Left ventricle myocardium superior (tissue), 1 donor: Measurements from ENCODE around the gene PSD2. TPM values are rescaled to one million over a fixed set of nuclear protein-coding genes. Genes with fewer than 3 reads are reported as not detected.
A peak's percentile ranks its signal among the peaks of the same experiment; 100 is the strongest.

ENCODE experiments used
- ATAC-seq: fragments of 200-7000 bp; cut with Tn5 transposase; one replicate; pipeline ENCODE4 v1.9.1; 2020; ENCODE audit warnings: mild to moderate bottlenecking, moderate library complexity
- DNase-seq: peaks from one replicate; pipeline ENCODE4 v3.0.0-alpha.2; 2020
- intact Hi-C: fragments of 100-400 bp; cut with micrococcal nuclease; formaldehyde crosslinking; loops from one replicate; pipeline ENCODE4 v1.11.0; 2022
- total RNA-seq: library from RNA; stranded (reverse); fragmentation: NEBNext Ultra II Directional; extraction: Animal tissue kit (Norgen Biotek cat#: 25700); gene quantifications from one replicate; pipeline ENCODE4 v1.2.1, GENCODE V29; 2021
- donor health status: DM: no; HTN: yes; CAD: no; lungs with severe emphysema.

PSD2 gene
- total RNA-seq, 1 donor from 2014 or later = not detected

DNA sequence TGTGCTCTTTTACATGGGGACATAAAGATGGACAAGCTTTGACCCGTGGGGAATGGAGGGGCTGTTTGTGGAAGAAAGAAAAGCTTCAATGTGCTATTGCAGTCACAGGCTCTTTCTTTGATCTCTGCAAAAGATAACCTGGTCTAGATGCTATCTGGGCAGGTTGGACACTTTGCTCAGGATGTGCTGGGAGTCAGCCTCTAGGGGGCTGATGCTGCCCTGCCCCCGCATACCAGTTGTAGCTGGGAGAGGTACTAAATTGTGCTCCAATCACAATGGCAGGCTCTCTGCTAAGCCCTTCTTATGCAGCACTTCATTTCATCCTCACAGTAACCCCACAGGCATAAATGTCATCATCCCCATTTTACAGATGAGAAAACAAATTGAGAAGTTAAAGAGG is 67.2 kb downstream of the PSD2 start:
- intact Hi-C loops = loop anchor here (10.0 kb wide), 2 partner anchors 78 to 102 kb away; no protein-coding TSS in a partner anchor
- ATAC-seq (no peak), DNase-seq (no peak)

DNA sequence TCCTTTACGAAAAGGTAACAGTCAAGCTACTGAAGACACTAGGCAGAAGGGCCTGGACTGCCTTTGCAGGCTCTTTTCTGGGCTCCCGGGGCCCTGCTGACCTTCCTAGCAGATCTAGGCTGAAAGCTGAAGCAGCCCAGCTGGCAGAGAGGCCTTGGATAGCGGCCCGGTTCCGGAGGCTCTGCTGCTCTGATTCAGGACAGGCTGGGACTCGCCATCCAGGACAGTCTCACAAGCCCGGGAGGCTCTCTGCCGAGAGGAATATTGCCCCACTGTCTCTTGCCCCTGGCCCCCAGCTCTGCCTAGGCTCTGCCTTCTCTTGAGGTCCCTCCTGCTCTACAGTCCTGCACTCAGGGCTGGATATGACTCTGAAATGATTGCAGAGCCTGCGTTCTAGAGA is 67.8 kb downstream of the PSD2 start:
- intact Hi-C loops = loop anchor here (10.0 kb wide), 2 partner anchors 79 to 101 kb away; no protein-coding TSS in a partner anchor
- ATAC-seq = peak; percentile 94
- DNase-seq = peak; percentile 88

DNA sequence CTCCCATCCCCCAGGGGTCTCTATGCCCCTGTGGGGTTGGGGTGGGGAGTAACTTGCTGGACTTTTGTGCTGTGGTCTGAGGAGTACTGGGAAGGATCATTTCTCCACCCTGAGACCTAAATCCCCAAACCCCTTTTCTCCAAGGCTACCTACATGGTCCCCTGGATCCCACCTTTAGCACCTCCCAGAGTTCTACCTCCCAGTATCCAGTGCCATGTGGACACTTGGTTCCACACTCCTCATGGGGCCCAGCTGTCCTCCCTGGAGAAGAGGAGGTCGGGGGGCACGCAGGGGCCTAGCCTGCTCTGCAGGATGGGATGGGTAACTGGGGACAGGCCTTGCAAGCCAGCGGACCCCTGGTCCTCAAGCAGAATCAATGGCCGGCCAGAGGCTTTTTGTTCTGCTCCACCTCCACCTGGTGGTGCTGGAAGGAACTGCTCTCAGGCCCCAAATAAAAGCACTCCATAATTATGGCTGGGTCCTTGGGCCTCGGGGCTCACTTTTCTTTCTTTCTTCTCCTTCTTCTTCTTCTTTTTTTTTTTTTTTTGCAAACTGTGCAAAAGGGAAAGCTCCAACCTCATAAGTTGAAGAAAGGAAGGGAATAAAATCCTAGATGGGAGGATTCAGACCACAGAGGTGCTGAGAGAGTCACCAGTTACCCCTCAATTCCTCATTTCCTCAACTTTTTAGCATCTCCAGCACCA is 68.4 kb downstream of the PSD2 start:
- DNase-seq = peak; percentile 74
- ATAC-seq = peak; percentile 84
- intact Hi-C loops = loop anchor here (10.0 kb wide), 2 partner anchors 79 to 101 kb away; no protein-coding TSS in a partner anchor

DNA sequence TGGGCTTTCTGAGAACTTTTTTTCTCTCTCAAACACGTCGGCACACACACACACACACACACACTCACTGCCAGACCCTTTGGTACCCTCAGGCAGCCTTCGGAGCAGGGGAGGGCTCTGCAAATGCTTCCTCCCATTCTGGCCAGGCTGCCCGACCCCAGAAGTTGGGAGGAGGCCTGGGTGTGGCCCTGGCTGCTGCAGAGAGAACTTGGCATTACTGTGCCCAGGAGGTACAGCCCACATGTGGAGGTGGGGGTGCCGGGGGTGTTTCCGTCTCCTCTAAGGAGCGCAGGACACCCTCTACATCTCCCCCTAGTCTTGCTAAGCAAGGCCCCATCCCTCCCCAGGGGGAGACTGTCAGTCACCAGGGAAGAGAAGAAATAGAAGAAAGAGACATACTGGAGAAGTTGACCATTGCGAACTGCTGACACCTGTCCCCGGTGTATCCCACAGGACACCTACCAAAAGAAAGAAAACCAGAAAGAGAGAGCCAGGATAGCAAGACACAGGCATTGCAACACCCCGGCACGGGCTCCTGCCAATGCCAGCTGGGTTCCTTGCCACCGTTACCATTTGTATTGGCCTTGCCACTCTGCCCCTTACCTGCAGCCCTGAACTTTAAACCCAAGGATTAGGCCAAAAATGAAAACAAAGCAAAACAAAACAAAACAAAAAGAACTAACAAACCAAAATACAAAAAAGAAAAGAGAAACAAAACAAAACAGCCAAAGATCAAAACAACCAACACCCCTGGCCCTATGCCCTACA is 69.3 kb downstream of the PSD2 start:
- intact Hi-C loops = loop anchor here (10.0 kb wide), 2 partner anchors 80 to 100 kb away; no protein-coding TSS in a partner anchor
- ATAC-seq (no peak), DNase-seq (peak; percentile 19)

DNA sequence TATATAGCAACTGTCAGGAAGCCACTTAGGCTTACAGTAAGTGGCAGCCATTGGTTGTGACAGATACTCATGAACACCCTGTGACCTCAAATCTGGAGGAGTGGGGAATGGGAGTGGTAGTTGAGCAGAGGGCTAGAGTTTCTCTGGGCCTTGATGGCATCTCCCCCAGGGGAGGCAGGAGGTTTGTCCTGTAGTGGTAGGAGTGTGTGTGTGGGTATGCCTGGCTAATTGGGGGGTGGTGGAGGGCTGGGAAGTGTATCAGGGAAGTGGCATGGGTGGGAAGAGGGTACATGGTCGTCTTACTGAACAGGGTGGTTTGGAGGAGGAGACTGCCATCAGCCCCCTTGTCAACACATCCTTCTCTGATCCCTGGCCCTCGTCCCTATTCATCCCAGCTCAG is 71.5 kb downstream of the PSD2 start:
- intact Hi-C loops = loop anchor here (10.0 kb wide), 2 partner anchors 82 to 98 kb away; no protein-coding TSS in a partner anchor
- ATAC-seq (no peak), DNase-seq (peak; percentile 2)

DNA sequence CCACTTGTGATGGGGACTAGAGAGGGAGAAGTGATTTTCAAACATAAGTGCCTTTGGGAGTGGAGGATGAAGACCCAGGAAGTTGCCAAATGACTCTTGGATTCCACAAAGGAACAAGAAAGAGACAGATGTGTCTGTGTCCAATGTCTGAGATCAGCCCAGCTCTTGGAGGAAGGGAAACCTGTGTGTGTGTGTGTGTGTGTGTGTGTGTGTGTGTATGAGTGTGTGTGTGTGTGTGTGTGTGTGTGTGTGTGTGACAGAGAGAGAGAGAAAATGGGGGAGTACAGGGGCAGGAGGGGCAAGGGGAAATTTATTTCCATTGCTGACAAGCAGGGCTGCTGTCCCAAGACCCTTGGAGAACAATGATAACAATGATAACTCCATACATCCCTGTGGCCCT is 72.0 kb downstream of the PSD2 start:
- intact Hi-C loops = loop anchor here (10.0 kb wide), 2 partner anchors 83 to 97 kb away; no protein-coding TSS in a partner anchor
- DNase-seq = no peak
- no peak for ATAC-seq

DNA sequence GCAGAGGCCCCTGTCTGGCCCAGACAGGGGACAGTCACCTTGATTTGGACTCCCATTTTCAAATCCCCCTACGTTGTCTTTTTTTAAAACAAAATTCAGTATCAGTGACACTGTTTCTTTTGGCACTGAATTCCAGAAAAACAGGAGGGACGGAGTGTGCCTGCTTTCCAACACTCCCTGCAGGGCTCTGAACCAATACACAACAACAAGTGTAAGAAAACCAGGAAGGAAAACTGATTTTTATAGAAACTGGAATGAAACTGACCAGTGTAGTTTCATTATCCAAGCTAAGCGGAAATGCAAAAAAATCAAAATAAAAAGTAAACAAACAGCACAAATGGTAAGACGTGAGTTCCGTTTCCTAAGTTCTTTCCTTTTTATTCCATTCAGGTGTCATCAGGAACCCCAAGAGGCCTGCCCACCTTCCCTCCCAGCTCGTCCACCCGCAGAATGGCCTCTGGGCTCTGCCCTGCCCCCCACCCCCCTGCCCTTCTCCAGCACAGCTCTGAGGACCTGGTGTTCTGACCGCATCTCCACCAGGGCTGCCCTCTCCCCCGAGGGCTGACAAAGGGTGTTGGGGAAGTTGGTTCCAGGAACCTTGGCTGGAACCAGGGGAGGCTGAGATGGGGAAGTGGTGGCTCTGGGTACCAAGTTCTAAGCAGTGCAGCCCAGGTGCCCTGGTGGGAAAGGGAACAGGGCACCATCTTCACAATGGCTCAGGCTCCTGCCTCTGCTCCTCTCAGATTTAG is 73.6 kb downstream of the PSD2 start:
- DNase-seq = no peak
- intact Hi-C loops = loop anchor here (10.0 kb wide), 2 partner anchors 84 to 96 kb away; no protein-coding TSS in a partner anchor
- no peak for ATAC-seq

DNA sequence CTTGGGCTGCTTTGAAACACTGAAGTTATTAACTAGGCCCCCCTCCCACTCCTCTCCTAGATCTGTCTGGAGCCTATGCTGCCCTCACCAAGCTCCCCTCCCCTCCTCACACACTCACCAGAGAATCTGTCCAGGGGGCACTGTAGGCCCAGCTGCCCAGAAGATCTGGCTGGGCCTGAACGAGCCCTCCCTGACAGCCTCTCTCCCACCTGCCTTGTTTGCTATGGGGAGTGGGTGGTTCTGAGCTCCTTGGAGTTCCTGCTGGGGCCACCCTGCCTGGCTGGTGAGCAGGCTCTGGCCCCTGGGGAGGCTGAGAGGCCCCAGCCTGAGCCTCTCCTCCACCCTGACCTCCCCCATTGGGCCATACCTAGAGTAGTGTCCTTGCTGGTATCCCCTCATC is 75.1 kb downstream of the PSD2 start:
- intact Hi-C loops = no loop called here
- no peak for DNase-seq
- no peak for ATAC-seq

DNA sequence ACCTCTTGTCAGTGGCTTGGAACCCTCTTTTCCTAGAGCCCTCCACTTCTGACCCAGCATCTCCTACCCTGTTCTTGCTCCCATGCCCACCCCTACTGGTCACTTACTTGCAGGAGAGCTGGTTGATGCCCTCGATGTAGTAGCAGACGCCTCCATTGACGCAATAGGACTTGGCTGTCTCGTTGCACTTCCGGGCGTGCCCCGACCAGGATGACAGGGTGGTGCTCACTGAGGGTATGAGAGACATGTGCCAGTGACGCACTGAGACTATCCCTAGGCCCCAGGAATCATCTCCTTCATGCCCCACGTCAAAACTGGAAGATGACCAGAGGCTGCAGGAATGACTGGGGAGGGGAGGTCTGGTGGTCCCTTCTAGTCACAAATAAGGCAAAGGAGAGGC is 76.0 kb downstream of the PSD2 start:
- ATAC-seq = no peak
- intact Hi-C loops = no loop called here
- DNase-seq = no peak

DNA sequence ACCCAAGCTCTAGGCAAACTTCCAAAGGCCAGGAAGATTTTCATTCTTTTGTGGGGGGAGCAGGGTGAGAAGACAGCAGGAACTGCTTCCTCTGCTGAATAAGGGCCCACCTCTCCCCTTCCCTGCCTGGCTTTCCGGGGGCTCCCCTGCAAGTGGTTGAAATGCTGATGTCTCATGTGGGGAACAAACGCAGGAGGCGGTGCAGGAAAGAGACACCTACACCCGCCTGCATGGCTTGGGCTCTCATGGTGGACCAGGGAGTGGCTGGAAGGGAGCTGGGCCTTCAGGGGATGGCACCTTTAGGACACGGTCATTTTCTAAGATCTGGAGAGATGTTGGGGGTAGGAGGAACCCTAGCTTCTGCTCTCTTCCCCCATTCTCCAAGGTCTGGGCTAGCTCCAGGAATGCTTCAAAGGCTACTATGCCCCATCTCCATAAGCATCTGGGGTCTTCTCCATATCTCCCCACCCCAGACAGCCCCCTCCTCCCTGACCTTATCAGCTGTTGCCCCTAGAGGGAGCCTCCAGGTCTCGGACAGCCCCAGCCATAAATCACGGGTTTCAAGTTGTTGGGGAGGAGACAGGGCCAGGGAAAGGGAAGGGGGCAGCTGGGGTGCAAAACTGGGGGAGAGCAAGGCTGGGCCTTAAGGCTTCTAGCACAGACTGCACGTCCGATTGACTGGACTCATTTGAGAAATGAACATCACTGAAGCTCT is 76.6 kb downstream of the PSD2 start:
- no peak for ATAC-seq

DNA sequence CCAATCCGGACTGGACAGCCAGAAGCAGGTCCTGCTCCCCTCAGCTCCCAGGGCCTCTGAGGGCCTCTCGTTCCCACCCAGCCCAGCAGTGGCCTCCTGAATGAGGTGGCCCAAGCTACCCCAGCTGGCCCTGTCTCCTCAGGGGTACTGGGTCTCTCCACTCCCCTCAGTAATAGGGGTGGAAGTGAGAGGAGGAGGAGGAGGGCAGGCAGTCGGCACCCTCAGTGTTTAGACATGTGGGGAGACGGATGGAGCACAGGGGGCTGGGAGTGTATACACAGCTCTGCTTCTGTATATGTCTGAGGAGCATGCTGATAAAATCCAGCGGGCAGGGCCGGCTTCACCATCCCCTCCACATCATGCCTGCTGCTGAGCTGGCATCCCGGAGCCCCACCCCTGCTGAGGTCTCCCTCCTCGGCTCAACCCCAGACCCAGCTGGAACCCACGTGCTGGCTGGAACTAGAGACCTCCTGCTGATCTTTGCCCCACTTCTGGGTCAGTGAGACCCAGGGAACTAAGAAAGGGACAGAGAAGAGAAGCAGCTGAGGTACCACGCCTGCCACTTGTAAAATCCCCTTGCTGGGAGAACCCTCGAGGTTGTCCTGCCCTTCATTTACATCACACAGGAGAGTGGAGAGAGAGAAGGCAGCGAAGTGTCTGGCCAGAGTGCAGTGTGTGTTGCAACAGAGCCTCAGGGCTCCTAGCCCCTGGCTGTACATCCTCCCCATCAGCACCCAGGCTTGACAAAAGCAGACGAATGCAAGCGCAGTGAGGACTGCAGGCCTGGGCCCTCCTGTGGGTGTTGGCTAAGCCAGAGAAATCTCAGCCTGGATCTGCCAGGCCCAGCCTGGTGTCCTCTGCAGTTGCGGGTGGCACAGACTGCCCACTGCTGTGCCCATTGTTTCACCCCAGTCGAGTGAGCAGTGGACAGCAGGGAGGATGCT is 77.5 kb downstream of the PSD2 start:
- intact Hi-C loops = no loop called here
- ATAC-seq = no peak
- no peak for DNase-seq

More for the DNA sequence above, 76.6 kb downstream of the PSD2 start:
- intact Hi-C loops = no loop called here
- no peak for DNase-seq

DNA sequence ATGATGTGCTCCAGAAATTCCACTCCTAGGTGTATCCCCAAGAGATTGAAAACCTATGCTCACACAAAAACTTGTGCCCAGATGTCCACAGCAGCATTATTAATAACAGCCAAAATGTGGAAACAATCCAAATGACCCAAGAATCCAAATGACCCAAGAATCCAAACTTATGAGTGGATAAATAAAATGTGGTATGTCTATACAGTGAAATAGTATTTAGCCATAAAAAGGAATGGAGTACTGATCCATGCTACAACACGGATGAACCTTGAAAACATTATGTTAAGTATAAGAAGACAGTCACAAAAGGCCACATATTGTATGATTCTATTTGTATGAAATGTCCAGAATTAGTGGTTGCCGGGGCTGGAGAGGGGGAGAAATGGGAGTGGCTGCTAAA is 80.3 kb downstream of the PSD2 start:
- DNase-seq (no peak), ATAC-seq (no peak)
- intact Hi-C loops = no loop called here

DNA sequence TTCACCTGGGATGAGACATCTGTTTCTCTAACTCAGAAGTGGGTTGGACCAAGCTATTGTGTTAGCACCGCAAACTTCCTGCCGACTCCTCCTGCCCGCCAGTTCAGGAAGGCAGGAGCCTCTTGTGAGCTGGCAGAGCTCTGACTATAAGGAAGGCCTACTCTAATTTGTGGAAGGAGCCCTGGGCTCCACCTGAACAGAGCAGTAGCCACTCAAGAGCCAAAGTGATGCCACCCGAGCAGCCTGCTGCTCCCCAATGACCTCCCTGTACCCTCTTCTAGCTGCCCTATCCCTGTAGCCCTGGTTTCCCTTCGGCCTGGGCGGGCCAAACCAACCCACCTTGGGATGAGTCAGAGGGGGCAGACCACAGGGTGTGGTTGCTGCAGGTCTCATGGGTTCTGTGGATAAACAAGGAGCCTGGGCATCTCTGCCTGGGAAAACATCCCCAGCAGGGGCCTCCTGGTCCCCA is 81.6 kb downstream of the PSD2 start:
- DNase-seq (no peak), ATAC-seq (no peak)
- intact Hi-C loops = no loop called here

DNA sequence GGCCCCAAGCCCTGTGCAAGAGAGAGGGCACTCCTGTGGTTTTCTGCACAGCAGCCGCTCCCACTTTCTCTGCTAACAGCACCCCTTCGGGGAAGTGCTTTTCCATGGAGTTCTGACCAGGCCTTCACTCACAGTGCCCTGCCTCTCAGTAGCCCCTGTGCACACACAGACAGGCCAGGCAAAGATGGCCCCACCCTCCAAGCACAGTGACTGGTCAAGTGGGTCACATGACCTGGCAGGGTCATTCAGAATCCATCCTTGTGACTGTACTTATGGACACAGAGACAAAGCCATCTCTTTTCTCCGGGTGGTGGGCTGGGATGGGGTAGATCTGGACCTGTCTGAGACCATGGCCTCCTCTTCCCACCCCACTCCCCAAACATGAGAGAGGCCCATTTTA is 82.5 kb downstream of the PSD2 start:
- no peak for DNase-seq
- intact Hi-C loops = no loop called here

DNA sequence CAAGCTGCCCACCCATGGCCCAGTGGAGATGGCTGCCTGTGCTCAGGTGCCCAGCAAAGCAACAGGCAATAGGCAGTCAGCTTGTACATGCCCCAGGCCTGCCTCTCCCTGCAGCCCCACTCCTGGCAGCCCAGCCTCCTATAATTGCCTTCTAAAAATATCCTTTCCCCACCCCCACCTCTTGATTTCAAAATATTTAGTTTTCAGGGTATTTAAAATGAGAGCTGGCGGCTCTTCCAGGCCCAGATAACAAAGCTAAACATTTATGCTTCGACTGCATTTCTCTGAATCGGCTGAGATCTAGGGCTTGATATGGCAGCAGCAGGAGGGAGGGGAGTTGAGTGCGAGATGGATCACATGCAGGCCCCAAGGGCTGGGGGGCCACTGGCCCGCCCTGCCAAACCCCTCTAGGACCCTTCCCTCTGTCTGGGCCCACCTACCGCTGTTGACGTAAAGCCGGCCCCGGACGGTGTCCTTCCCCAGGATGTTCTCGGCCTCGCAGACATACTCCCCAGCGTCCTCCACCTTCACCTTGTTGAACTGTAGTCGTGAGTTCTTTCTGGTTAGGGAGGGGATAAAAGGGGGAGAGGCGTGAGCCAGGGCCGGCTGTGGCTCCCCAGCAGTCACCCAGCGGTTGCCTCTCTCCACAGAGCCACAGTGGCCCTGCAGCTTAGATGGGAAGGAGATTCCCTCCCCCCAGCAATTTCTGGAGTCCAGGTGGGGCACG is 85.0 kb downstream of the PSD2 start:
- DNase-seq = peak; percentile 47

More for the DNA sequence above, 82.5 kb downstream of the PSD2 start:
- no peak for ATAC-seq

DNA sequence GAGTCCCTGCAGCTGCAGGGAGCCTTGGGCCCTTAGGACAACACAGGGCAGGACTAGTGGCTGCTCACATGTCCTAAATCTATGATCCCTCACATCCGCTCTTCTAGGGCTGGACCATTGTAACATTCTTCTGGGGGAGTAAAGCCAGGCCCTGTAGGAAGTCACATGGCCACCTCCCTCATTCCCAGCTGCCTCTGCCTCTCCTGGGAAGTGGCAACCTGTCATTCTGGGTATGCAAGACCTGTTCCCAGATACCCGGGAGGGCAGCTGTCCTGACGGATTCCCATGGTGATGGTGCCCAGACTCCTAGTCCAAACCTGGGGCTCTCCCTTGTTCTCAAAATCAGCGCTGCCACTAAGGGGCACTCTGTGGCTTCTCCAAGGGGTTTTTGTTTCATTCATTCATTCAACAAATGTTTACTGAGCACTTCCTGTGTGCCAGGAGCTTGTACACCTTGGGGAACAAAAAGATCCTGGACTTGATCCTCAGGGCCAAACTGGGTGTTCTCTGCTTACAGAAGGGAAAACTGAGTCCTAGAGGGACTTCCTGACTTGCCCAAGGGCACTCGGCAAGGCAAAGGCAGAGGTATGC is 85.6 kb downstream of the PSD2 start:
- DNase-seq = no peak
- no peak for ATAC-seq
- intact Hi-C loops = no loop called here

More for the DNA sequence above, 85.0 kb downstream of the PSD2 start:
- peak; percentile 49 for ATAC-seq
- intact Hi-C loops = no loop called here

DNA sequence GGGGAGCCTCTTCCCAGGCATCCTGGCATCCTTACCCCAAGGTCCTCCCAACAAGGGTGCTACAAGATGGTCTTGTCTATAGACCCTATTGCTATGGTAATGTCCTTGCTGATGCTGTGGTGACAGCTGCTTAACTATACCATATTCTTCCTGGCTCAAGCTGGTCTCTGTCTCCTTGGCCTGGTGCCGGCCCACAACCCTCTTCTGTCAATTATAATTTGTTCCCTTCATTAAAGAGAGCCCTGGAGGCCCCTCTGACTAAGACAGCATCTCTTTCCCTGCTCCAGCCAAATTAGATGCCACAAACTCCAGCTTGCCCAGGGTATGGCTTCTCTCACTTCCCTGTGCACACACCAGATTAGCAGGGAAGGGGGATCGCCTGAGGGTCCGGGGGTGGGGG is 86.7 kb downstream of the PSD2 start:
- DNase-seq (no peak), ATAC-seq (no peak)
- intact Hi-C loops = no loop called here
